Adrenal gland (tissue), 12 donors: ENCODE results near the gene TANC1. TPM values are rescaled to one million over a fixed set of nuclear protein-coding genes. Genes with fewer than 3 reads are reported as not detected.
A peak's percentile ranks its signal among the peaks of the same experiment; 100 is the strongest.

Experiments used
- DNase-seq, 7 donors: peaks; one replicate each; pipeline ENCODE4 v3.0.0-alpha.2; 2019 to 2020
- H3K27ac ChIP-seq, 5 donors: fragments of 200-600 bp; sonication (generic) in 4 of 5; 1 replicate in 3 of 5; 2 replicates in 2 of 5; pipeline versions ENCODE4 v1.5.1 to v1.8.0; 2016 to 2020; ENCODE audit warnings: mild to moderate bottlenecking in 1 of 5
- H3K27me3 ChIP-seq: fragments of 200-600 bp; 2 replicates; pipeline ENCODE4 v1.8.0; 2021
- H3K36me3 ChIP-seq, 2 donors: fragments of 200-600 bp; replicated peaks in 1 of 2; 1 replicate in 1 of 2; 2 replicates in 1 of 2; pipeline versions ENCODE4 v1.5.1 to v1.8.0; 2018 to 2022
- H3K4me1 ChIP-seq, 2 donors: fragments of 200-600 bp; replicated peaks in 1 of 2; 1 replicate in 1 of 2; 2 replicates in 1 of 2; pipeline versions ENCODE4 v1.5.1 to v1.8.0; 2018 to 2021
- H3K4me3 ChIP-seq, 4 donors: fragments of 200-600 bp; sonication (generic) in 3 of 4; one replicate each; pipeline ENCODE4 v1.5.1; 2016 to 2018
- H3K9me3 ChIP-seq, 3 donors: fragments of 200-600 bp; sonication (generic) in 1 of 3; replicated peaks in 1 of 3; 1 replicate in 2 of 3; 2 replicates in 1 of 3; pipeline versions ENCODE4 v1.5.1 to v1.8.0; 2016 to 2021
- POLR2A ChIP-seq, 2 donors: fragments of 450-650 bp; IDR thresholded peaks; one replicate each; pipeline ENCODE4 v1.6.1; 2017; ENCODE audit warnings: antibody characterized with exemption in 2 of 2, mild to moderate bottlenecking in 2 of 2, moderate library complexity in 1 of 2
- WGBS, 4 donors: extraction: QIAGEN DNeasy Blood & Tissue Kit in 2 of 4; methylation state at CpG; one replicate each; pipeline versions ENCODE4 v1.1.5 to v1.1.7; 2013 to 2017; 5-methylcytosine and 5-hydroxymethylcytosine counted together
- intact Hi-C, 2 donors: fragments of 100-400 bp; cut with DNase I; formaldehyde crosslinking; loops; one replicate each; pipeline versions ENCODE4 v1.14.1 to v1.15.0; 2022 to 2023
- polyA plus RNA-seq, 3 donors: library from polyadenylated mRNA; stranded (reverse); fragments of 200-250 nt in 2 of 3; fragments of 350-450 nt in 1 of 3; fragmentation: Illumina TruSeq in 1 of 3; extraction: RNeasy Lipid Tissue Mini Kit (QIAGEN cat#74804) in 1 of 3; gene quantifications; one replicate each; pipeline ENCODE4 v1.2.3, GENCODE V29; 2013 to 2014
- total RNA-seq, 9 donors: library from RNA; depleted of rRNA in 4 of 9; stranded (reverse); fragments of >200 nt in 4 of 9; fragments of 120-200 nt in 1 of 9; fragmentation: NEBNext Ultra II Directional in 1 of 9; extraction: Animal tissue kit (Norgen Biotek cat#: 25700) in 1 of 9; gene quantifications; one replicate each; pipeline versions ENCODE4 v1.1.0 to v1.2.4, GENCODE V29; 2013 to 2023
- TF ChIP-seq, protein P1 (sequence below), 6 experiments: fragments of 450-650 bp in 4 of 6; fragments of 200-600 bp in 2 of 6; sonication (generic) in 1 of 6; IDR thresholded peaks; 1 replicate in 5 of 6; 2 replicates in 1 of 6; pipeline versions ENCODE4 v1.5.1 to v1.8.0; 2016 to 2021; ENCODE audit warnings: antibody characterized with exemption in 6 of 6, mild to moderate bottlenecking in 2 of 6, moderate library complexity in 1 of 6
- donor health status: healthy with polysubstance abuse.
- donor health status: Bipolar disorder and iron deficiency.
- donor health status: DM: yes; HTN: yes; CAD: no.
- donor health status: DM: no; HTN: no; CAD: no.
- donor health status: DM: no; HTN: no; CAD: no.
- donor health status: DM: yes; HTN: yes; CAD: no.

TANC1 gene
- total and polyA plus RNA-seq, 12 donors = 14.1 to 53.3 (median 24.8) TPM

DNA sequence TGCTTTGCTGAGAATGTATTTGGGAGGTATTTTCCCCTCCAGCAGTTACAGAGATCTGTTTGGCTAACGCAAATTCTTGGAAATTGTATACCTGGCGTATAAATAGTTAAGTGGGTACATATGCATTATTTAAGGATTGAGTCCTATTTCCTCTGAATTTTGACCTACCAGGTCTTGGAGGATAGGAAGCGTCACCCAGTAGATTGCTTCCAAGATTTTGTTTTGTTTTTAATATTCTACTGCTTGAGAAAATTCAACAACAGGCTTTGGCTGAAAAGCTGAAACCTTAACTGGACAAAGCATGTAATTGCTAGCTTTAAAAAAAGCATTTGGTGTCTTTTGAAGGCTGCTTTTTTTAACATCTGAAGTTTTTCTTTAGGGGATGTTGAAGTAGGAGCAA lies 168.0 kb downstream of the TANC1 start:
- H3K36me3 ChIP-seq = no peaks in the 10 kb centered on the region
- H3K9me3 ChIP-seq = no peaks in the 10 kb centered on the region
- H3K27ac ChIP-seq = peak overlapping the region in 2 of 5 donors; percentile 33 to 38
- no peak for TF ChIP-seq POLR2A (IDR thresholded peaks at IDR 0.05)
- TF ChIP-seq, protein P1, sequence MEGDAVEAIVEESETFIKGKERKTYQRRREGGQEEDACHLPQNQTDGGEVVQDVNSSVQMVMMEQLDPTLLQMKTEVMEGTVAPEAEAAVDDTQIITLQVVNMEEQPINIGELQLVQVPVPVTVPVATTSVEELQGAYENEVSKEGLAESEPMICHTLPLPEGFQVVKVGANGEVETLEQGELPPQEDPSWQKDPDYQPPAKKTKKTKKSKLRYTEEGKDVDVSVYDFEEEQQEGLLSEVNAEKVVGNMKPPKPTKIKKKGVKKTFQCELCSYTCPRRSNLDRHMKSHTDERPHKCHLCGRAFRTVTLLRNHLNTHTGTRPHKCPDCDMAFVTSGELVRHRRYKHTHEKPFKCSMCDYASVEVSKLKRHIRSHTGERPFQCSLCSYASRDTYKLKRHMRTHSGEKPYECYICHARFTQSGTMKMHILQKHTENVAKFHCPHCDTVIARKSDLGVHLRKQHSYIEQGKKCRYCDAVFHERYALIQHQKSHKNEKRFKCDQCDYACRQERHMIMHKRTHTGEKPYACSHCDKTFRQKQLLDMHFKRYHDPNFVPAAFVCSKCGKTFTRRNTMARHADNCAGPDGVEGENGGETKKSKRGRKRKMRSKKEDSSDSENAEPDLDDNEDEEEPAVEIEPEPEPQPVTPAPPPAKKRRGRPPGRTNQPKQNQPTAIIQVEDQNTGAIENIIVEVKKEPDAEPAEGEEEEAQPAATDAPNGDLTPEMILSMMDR (IDR thresholded peaks at IDR 0.05) = no peak
- H3K27me3 ChIP-seq = no peaks in the 10 kb centered on the region
- 81 to 87% (median 83%) methylated on average over 3 of the region's 3 CpGs for WGBS, 4 donors
- no peak for DNase-seq
- peaks cover 0 to 13% of the 10 kb centered on the region in 2 donors for H3K4me1 ChIP-seq
- H3K4me3 ChIP-seq = no peak overlapping the region
- intact Hi-C loops = no loop called here

DNA sequence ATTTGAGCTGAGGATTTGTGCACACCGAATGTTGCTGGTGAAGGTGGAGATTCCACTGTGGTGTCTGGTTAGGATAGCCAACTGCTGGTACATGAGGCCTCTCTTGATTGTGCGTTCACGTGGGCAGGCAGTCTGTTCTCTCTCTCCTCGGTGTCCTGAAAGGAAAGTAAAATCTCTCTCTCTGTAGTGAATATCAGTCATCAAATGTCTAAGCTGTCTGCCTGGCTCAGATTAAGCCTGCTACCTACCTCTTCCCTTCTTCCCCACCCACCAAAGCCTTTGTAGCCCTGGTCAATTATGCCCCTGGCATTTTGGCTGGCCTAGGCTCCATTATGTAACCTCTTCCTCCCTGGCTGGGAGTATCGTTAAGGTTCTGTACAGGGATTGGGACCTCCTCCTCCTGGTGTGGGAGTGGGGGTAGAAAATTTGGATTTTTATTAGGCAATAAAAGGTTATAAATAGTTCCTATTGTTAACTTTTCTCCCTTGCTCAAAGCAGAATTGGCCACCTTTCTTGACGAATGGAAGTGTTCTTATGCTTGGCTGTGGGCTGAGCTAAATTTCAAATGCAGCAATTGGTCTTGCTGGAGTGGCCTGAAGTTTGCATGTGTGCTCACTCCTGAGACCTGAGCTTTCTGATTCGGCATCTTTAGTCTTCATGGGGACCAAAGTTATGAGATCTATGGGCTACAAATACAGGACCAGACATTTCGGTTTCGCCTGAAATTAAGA lies 169.2 kb downstream of the TANC1 start:
- H3K36me3 ChIP-seq = no peaks in the 10 kb centered on the region
- no peaks in the 10 kb centered on the region for H3K27me3 ChIP-seq
- H3K4me3 ChIP-seq = no peak overlapping the region
- no peak overlapping the region for H3K27ac ChIP-seq
- H3K4me1 ChIP-seq = peaks cover 0 to 3% of the 10 kb centered on the region in 2 donors
- intact Hi-C loops = no loop called here
- no peaks in the 10 kb centered on the region for H3K9me3 ChIP-seq
- DNase-seq = no peak
- TF ChIP-seq POLR2A (IDR thresholded peaks at IDR 0.05) = no peak
- TF ChIP-seq, protein P1 (IDR thresholded peaks at IDR 0.05) = no peak
- 77 to 83% (median 79%) methylated on average over 7 to 9 of the region's 9 CpGs for WGBS, 4 donors

DNA sequence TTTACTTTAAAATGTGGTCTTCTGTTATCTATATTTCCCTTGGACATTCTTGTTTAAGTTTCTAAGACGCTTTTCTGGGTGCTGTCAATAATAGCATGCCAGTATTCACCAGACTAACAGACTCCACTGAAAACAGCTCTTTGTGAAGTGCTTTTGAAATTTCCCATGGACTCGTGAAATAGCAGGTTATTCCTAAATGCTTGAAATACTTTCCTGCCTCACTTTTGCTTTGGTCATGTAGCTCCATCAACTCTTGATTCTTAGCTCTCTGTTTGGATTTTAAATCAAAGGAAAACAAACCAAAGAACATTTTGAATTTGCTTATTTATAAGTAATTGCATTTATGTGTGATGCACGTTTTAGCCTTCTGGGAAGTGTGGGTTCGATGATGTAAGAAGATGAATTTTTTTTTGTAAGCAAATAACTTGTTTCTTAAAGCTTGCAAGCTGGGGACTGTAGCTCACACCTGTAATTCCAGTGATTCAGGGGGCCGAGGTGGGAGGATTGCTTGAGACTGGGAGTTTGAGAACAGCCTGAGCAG lies 170.3 kb downstream of the TANC1 start:
- DNase-seq = no peak
- no peaks in the 10 kb centered on the region for H3K36me3 ChIP-seq
- TF ChIP-seq, protein P1 (IDR thresholded peaks at IDR 0.05) = no peak
- TF ChIP-seq POLR2A (IDR thresholded peaks at IDR 0.05) = no peak
- no peaks in the 10 kb centered on the region for H3K9me3 ChIP-seq
- 87 to 91% (median 88%) methylated on average over 5 of the region's 5 CpGs for WGBS, 4 donors
- intact Hi-C loops = no loop called here
- H3K27ac ChIP-seq = no peak overlapping the region
- no peaks in the 10 kb centered on the region for H3K27me3 ChIP-seq
- H3K4me3 ChIP-seq = no peak overlapping the region
- peaks cover 0 to 3% of the 10 kb centered on the region in 2 donors for H3K4me1 ChIP-seq

DNA sequence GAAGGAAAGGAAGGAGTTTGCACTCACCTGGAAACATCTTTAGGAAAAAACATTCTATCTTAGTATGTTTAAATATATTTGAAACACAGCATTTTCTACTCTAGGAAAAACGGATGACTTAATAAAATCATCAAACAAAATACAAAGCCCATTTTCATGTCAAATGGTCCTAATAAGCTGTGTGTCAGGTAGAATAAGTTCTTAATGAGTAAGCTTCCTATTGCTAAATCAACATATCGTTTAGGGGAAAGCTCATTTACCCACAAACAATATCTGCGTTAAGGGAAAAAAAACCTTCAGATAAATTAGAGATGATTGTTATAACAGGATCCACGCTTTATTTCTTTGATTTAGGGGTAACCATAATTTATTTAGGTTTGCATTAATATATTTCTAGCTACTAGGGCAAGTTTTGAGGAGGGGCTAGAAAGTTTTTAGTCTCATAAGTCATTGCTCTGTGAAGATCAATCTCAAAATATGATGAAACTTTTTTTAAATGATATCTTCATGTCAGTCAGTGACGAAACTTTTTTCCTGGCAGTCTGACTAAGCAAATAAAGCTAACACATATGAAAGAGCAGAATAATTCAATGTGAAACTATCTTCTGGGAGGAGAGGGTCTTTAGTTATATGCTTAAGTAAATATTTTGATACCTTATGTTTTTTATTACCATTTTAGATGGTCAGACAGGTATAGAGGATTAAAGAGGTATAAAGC lies 170.9 kb downstream of the TANC1 start:
- DNase-seq = no peak
- Histone ChIP-seq H3K27ac (no peak overlapping the region), H3K4me1 (peaks cover 0 to 3% of the 10 kb centered on the region in 2 donors), H3K36me3 (no peaks in the 10 kb centered on the region), H3K4me3 (no peak overlapping the region), H3K27me3 (no peaks in the 10 kb centered on the region), H3K9me3 (no peaks in the 10 kb centered on the region)
- WGBS, 4 donors = 79 to 87% (median 84%) methylated on average over 5 of the region's 5 CpGs
- intact Hi-C loops = no loop called here
- TF ChIP-seq POLR2A (IDR thresholded peaks at IDR 0.05) = no peak
- TF ChIP-seq, protein P1 (IDR thresholded peaks at IDR 0.05) = no peak
